ENCODE data around the gene FER. TPM values are rescaled to one million over a fixed set of nuclear protein-coding genes. Genes with fewer than 3 reads are reported as not detected.
"Not testable (repeated sequence)": the region's sequence is repeated elsewhere in the genome, so short reads cannot be mapped to it uniquely, and the experiment has no call there.

The FER gene
- polyA plus RNA-seq, 1 of the 3 experiments (the other 2 are of a cell fraction), result 1.8 TPM

GRCh38 chr5:109022056-109022455 lies 274.4 kb downstream of the FER start:
- no peaks in the 10 kb centered on the region for H3K27me3 ChIP-seq (ENCODE audit: insufficient read depth)
- peaks cover 0 to 3% of the 10 kb centered on the region in 2 experiments for H3K36me3 ChIP-seq (replicated peaks in 1 of 2; ENCODE audit: control insufficient read depth in 1 of 2, insufficient read depth in 2 of 2, low read length in 1 of 2)
- H3K4me2 ChIP-seq, result no peak overlapping the region
- no peak for TF ChIP-seq FOXM1 (IDR thresholded peaks at IDR 0.05; ENCODE audit: low read depth)
- TF ChIP-seq SMC3 (IDR thresholded peaks at IDR 0.05; ENCODE audit: low read depth, low read length), result no peak
- no peak for TF ChIP-seq USF1 (IDR thresholded peaks at IDR 0.05; ENCODE audit: borderline replicate concordance, low read depth)
- TF ChIP-seq MAX (IDR thresholded peaks at IDR 0.05; ENCODE audit: low read depth), result no peak
- no peak for TF ChIP-seq NRF1 (IDR thresholded peaks at IDR 0.05; ENCODE audit: low read depth, low read length)
- no peak overlapping the region for H3K4me3 ChIP-seq (ENCODE audit: low read depth in 2 of 2, low read length in 1 of 2)
- POLR2A ChIA-PET, result no interaction called here
- no peak overlapping the region for H3K27ac ChIP-seq (ENCODE audit: low read depth in 2 of 2, low read length in 1 of 2)
- DNase-seq, result no peak
- no peaks in the 10 kb centered on the region for H3K9me2 ChIP-seq
- no peak overlapping the region for H3K9ac ChIP-seq
- H3K9me3 ChIP-seq, result no peaks in the 10 kb centered on the region
- peaks cover 7% of the 10 kb centered on the region for H3F3A ChIP-seq (replicated peaks; ENCODE audit: insufficient read depth)
- no peak overlapping the region for H2AFZ ChIP-seq (ENCODE audit: low read depth)
- no peaks in the 10 kb centered on the region for H4K20me1 ChIP-seq (ENCODE audit: insufficient read depth)
- CTCF ChIA-PET, result interaction anchor here (0.7 kb wide), 1 partner anchor 380 kb away, joined by 3 read pairs; no protein-coding TSS in a partner anchor
- H3K79me2 ChIP-seq (ENCODE audit: insufficient read depth), result no peaks in the 10 kb centered on the region
- H3K4me1 ChIP-seq (ENCODE audit: control insufficient read depth in 1 of 2, insufficient read depth in 2 of 2, low read depth in 1 of 2, low read length in 1 of 2), result no peaks in the 10 kb centered on the region

- H3K4me1 ChIP-seq (ENCODE audit: control insufficient read depth in 1 of 2, insufficient read depth in 2 of 2, low read depth in 1 of 2, low read length in 1 of 2); H3K27me3 ChIP-seq (ENCODE audit: insufficient read depth); H2AFZ ChIP-seq (ENCODE audit: low read depth); H3K36me3 ChIP-seq (replicated peaks in 1 of 2; ENCODE audit: control insufficient read depth in 1 of 2, insufficient read depth in 2 of 2, low read length in 1 of 2); H3K79me2 ChIP-seq (ENCODE audit: insufficient read depth); POLR2A ChIA-PET; H3K27ac ChIP-seq (ENCODE audit: low read depth in 2 of 2, low read length in 1 of 2); H4K20me1 ChIP-seq (ENCODE audit: insufficient read depth); CTCF ChIA-PET; DNase-seq; H3K9me3 ChIP-seq; H3K9me2 ChIP-seq; H3K4me2 ChIP-seq; H3K4me3 ChIP-seq (ENCODE audit: low read depth in 2 of 2, low read length in 1 of 2); H3K9ac ChIP-seq: not testable (repeated sequence)
- 0% methylated on average over 1 of the region's 1 CpG for WGBS (ENCODE audit: low lambda C conversion rate)
- H3F3A ChIP-seq (replicated peaks; ENCODE audit: insufficient read depth), result peaks cover 18% of the 10 kb centered on the region
Observed at GRCh38 chr5:109025729-109026128, 278.0 kb downstream of the FER start.

- H3F3A ChIP-seq (replicated peaks; ENCODE audit: insufficient read depth), result peaks cover 18% of the 10 kb centered on the region
- WGBS (ENCODE audit: low lambda C conversion rate), result 85% methylated on average over 1 of the region's 1 CpG
- H3K9ac ChIP-seq, result no peak overlapping the region
- no peaks in the 10 kb centered on the region for H3K27me3 ChIP-seq (ENCODE audit: insufficient read depth)
- CTCF ChIA-PET, result no interaction called here
- TF ChIP-seq FOSL2 (IDR thresholded peaks at IDR 0.05; ENCODE audit: borderline replicate concordance, low read depth), result no peak
- H3K36me3 ChIP-seq (replicated peaks in 1 of 2; ENCODE audit: control insufficient read depth in 1 of 2, insufficient read depth in 2 of 2, low read length in 1 of 2), result no peaks in the 10 kb centered on the region
- DNase-seq, result no peak
- H3K4me3 ChIP-seq (ENCODE audit: low read depth in 2 of 2, low read length in 1 of 2), result no peak overlapping the region
- no peaks in the 10 kb centered on the region for H3K79me2 ChIP-seq (ENCODE audit: insufficient read depth)
- no peaks in the 10 kb centered on the region; a peak in 1 of 4 replicates for H3K4me1 ChIP-seq (ENCODE audit: control insufficient read depth in 1 of 2, insufficient read depth in 2 of 2, low read depth in 1 of 2, low read length in 1 of 2)
- POLR2A ChIA-PET, result no interaction called here
- no peaks in the 10 kb centered on the region for H3K9me3 ChIP-seq
- H3K9me2 ChIP-seq, result no peaks in the 10 kb centered on the region
- no peak overlapping the region for H3K27ac ChIP-seq (ENCODE audit: low read depth in 2 of 2, low read length in 1 of 2)
- H3K4me2 ChIP-seq, result no peak overlapping the region
- no peak overlapping the region for H2AFZ ChIP-seq (ENCODE audit: low read depth)
- no peaks in the 10 kb centered on the region for H4K20me1 ChIP-seq (ENCODE audit: insufficient read depth)
Observed at GRCh38 chr5:109027983-109028607, 280.4 kb downstream of the FER start.
